ENCODE data around the gene ITGA7.

- TF ChIP-seq TAF1 (IDR thresholded peaks at IDR 0.05; ENCODE audit: borderline replicate concordance, low read depth, low read length) (no peak), CTCF (IDR thresholded peaks at IDR 0.05) (no peak), PBX3 (IDR thresholded peaks at IDR 0.05) (no peak), POLR2AphosphoS5 (IDR thresholded peaks at IDR 0.05; ENCODE audit: low read depth, low read length) (no peak), RFX5 (IDR thresholded peaks at IDR 0.05; ENCODE audit: low read length) (no peak), GABPA (IDR thresholded peaks at IDR 0.05; ENCODE audit: low read depth) (no peak)
These were observed 8.9 kb upstream of the ITGA7 start for GRCh38 chr12:55716582-55716957.

Measured in SK-N-SH (cell line).